Spinal cord (tissue), 10 donors: ENCODE results near the gene SMAD6. TPM values are rescaled to one million over a fixed set of nuclear protein-coding genes. Genes with fewer than 3 reads are reported as not detected.

Experiments
- DNase-seq, 6 donors: peaks; one replicate each; pipeline versions ENCODE4 v3.0.0 to v3.0.0-alpha.2; 2013 to 2015; ENCODE audit warnings: low spot score in 6 of 6, low read depth in 4 of 6
- H3K27ac ChIP-seq: one replicate; pipeline ENCODE4 v1.5.1; 2013; ENCODE audit warnings: low read depth, low read length, control low read depth
- H3K27me3 ChIP-seq: one replicate; pipeline ENCODE4 v1.6.1; 2013; ENCODE audit warnings: low read length; ENCODE audit not compliant: control insufficient read depth, insufficient read depth
- H3K36me3 ChIP-seq: one replicate; pipeline ENCODE4 v1.6.1; 2013; ENCODE audit warnings: low read length; ENCODE audit not compliant: control insufficient read depth, insufficient read depth
- H3K4me1 ChIP-seq: one replicate; pipeline ENCODE4 v1.6.1; 2013; ENCODE audit warnings: low read length; ENCODE audit not compliant: control insufficient read depth, insufficient read depth
- H3K4me3 ChIP-seq: one replicate; pipeline ENCODE4 v1.5.1; 2013; ENCODE audit warnings: low read depth, low read length, control low read depth
- H3K9me3 ChIP-seq: one replicate; pipeline ENCODE4 v1.6.1; 2013; ENCODE audit warnings: low read length; ENCODE audit not compliant: control insufficient read depth, insufficient read depth
- WGBS: methylation state at CpG from one replicate; pipeline ENCODE4 v1.1.5; 2013; ENCODE audit warnings: missing lambda C conversion rate; ENCODE audit not compliant: insufficient coverage; 5-methylcytosine and 5-hydroxymethylcytosine counted together
- polyA plus RNA-seq, 2 donors: library from polyadenylated mRNA; unstranded; fragments of 120-200 nt; gene quantifications; one replicate each; pipeline ENCODE4 v1.2.1, GENCODE V29; 2013; ENCODE audit not compliant: insufficient read length in 2 of 2
- total RNA-seq, 2 donors: library from RNA; depleted of rRNA in 1 of 2; stranded (reverse); fragments of 120-200 nt in 1 of 2; fragments of >200 nt in 1 of 2; gene quantifications; one replicate each; pipeline versions ENCODE4 v1.2.3 to v1.2.4, GENCODE V29; 2013 to 2014
- donor health status: healthy.

The SMAD6 gene
- total and polyA plus RNA-seq, 4 donors = 7.7 to 22.0 (median 10.3) TPM

GRCh38 chr15:66743204-66743603 lies 41.2 kb downstream of the SMAD6 start:
- Histone ChIP-seq H3K36me3 (no peaks in the 10 kb centered on the region), H3K9me3 (no peaks in the 10 kb centered on the region), H3K27ac (no peak overlapping the region), H3K4me3 (no peak overlapping the region), H3K27me3 (no peaks in the 10 kb centered on the region), H3K4me1 (peaks cover 34% of the 10 kb centered on the region)
- no peak for DNase-seq
- 100% methylated on average over 1 of the region's 5 CpGs for WGBS

- Histone ChIP-seq H3K4me3 (no peak overlapping the region), H3K27me3 (no peaks in the 10 kb centered on the region), H3K27ac (peak overlapping the region; percentile 48), H3K36me3 (no peaks in the 10 kb centered on the region), H3K4me1 (peaks cover 34% of the 10 kb centered on the region), H3K9me3 (no peaks in the 10 kb centered on the region)
- DNase-seq = no peak
- WGBS = 76% methylated on average over 11 of the region's 15 CpGs
Observed at GRCh38 chr15:66743703-66744536, 41.9 kb downstream of the SMAD6 start.

- H3K4me3 ChIP-seq = no peak overlapping the region
- DNase-seq = no peak
- H3K27ac ChIP-seq = no peak overlapping the region
- WGBS = 58% methylated on average over 4 of the region's 4 CpGs
- no peaks in the 10 kb centered on the region for H3K27me3 ChIP-seq
- no peaks in the 10 kb centered on the region for H3K9me3 ChIP-seq
- H3K4me1 ChIP-seq = peaks cover 34% of the 10 kb centered on the region
- H3K36me3 ChIP-seq = no peaks in the 10 kb centered on the region
Observed at GRCh38 chr15:66744610-66745279, 42.7 kb downstream of the SMAD6 start.

GRCh38 chr15:66745530-66746230 lies 43.6 kb downstream of the SMAD6 start:
- DNase-seq = no peak
- H3K27me3 ChIP-seq = no peaks in the 10 kb centered on the region
- peak overlapping the region; percentile 12 for H3K27ac ChIP-seq
- H3K9me3 ChIP-seq = no peaks in the 10 kb centered on the region
- peaks cover 33% of the 10 kb centered on the region for H3K4me1 ChIP-seq
- H3K36me3 ChIP-seq = no peaks in the 10 kb centered on the region
- 72% methylated on average over 7 of the region's 9 CpGs for WGBS
- H3K4me3 ChIP-seq = no peak overlapping the region

- Histone ChIP-seq H3K36me3 (no peaks in the 10 kb centered on the region), H3K4me1 (peaks cover 30% of the 10 kb centered on the region), H3K27ac (peak overlapping the region; percentile 29), H3K27me3 (no peaks in the 10 kb centered on the region), H3K4me3 (no peak overlapping the region), H3K9me3 (no peaks in the 10 kb centered on the region)
- no peak for DNase-seq
- WGBS = no CpG with 5 or more reads among the region's 5 CpGs
Observed at GRCh38 chr15:66746231-66746605, 44.2 kb downstream of the SMAD6 start.

GRCh38 chr15:66747223-66747622 lies 45.2 kb downstream of the SMAD6 start:
- Histone ChIP-seq H3K27me3 (no peaks in the 10 kb centered on the region), H3K4me3 (no peak overlapping the region), H3K27ac (peak overlapping the region; percentile 57), H3K4me1 (peaks cover 36% of the 10 kb centered on the region), H3K9me3 (no peaks in the 10 kb centered on the region), H3K36me3 (no peaks in the 10 kb centered on the region)
- no peak for DNase-seq
- WGBS = 81% methylated on average over 7 of the region's 8 CpGs

GRCh38 chr15:66747886-66748707 lies 46.1 kb downstream of the SMAD6 start:
- Histone ChIP-seq H3K9me3 (no peaks in the 10 kb centered on the region), H3K4me1 (peaks cover 36% of the 10 kb centered on the region), H3K36me3 (no peaks in the 10 kb centered on the region), H3K4me3 (no peak overlapping the region), H3K27me3 (no peaks in the 10 kb centered on the region), H3K27ac (peak overlapping the region; percentile 42)
- no peak for DNase-seq
- 86% methylated on average over 1 of the region's 10 CpGs for WGBS

- Histone ChIP-seq H3K4me3 (no peak overlapping the region), H3K36me3 (no peaks in the 10 kb centered on the region), H3K9me3 (no peaks in the 10 kb centered on the region), H3K27me3 (no peaks in the 10 kb centered on the region), H3K27ac (peak overlapping the region; percentile 42), H3K4me1 (peaks cover 36% of the 10 kb centered on the region)
- 60% methylated on average over 1 of the region's 3 CpGs for WGBS
- no peak for DNase-seq
Observed at GRCh38 chr15:66748708-66749035, 46.6 kb downstream of the SMAD6 start.

- Histone ChIP-seq H3K27ac (no peak overlapping the region), H3K4me1 (peaks cover 26% of the 10 kb centered on the region), H3K9me3 (peaks cover 3% of the 10 kb centered on the region), H3K4me3 (no peak overlapping the region), H3K27me3 (no peaks in the 10 kb centered on the region), H3K36me3 (no peaks in the 10 kb centered on the region)
- 86% methylated on average over 3 of the region's 8 CpGs for WGBS
- DNase-seq = no peak
Observed at GRCh38 chr15:66749841-66750575, 48.0 kb downstream of the SMAD6 start.
